ENCODE results near the gene FAM156A.
"Not testable (repeated sequence)": the region's sequence is repeated elsewhere in the genome, so short reads cannot be mapped to it uniquely, and the experiment has no call there.

FAM156A gene, protein sequence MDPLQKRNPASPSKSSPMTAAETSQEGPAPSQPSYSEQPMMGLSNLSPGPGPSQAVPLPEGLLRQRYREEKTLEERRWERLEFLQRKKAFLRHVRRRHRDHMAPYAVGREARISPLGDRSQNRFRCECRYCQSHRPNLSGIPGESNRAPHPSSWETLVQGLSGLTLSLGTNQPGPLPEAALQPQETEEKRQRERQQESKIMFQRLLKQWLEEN

DNA sequence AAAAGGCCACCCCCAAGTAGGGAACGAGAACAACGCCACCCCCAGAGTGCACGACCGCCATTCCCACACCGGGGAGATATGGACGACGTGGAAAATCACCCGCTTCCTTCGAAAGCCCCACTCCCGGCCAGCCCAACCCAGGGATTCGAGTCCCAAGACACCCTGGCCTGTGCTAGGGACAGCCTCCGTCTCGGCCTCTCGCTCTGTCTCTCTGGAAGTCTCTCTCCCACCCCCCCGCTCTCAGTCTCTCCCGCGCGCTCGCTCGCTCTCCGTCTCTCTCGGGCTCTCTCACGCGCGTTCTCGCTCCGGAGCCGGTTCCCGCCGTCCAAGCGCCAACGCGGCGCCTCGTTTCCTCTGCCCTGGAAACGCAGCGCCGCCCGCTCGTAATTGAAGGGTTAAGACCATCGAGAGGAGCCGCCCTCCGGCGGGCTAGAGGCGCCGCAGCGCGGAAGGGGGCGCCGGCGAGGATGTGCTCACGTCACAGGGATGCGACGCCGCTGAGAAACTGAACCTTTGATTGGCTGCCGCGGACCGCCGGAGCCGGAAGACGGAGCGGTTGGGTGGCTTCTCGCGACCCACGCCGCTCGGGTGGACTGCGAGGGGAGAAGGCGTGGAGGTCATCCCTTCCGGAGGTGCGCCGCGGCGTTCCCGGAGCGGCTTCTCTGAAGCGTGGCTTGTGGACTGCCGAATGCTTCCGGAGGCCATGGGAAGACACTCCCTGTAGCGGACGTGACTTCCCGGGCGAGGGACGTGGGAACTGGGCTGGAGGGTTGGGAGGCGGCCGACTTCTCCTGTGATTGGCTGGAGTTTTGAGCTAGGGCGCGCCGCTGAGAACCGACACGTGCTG is at the start of gene FAM156A:
Gene FAM156A, minus strand, starts transcription at position 406 of the 847 bp plus-strand sequence. CDS start 9,930 bp downstream, outside the sequence.
- in situ Hi-C loops (cut with HindIII; ENCODE audit: low sequenced_read_pairs): not testable (repeated sequence)

DNA sequence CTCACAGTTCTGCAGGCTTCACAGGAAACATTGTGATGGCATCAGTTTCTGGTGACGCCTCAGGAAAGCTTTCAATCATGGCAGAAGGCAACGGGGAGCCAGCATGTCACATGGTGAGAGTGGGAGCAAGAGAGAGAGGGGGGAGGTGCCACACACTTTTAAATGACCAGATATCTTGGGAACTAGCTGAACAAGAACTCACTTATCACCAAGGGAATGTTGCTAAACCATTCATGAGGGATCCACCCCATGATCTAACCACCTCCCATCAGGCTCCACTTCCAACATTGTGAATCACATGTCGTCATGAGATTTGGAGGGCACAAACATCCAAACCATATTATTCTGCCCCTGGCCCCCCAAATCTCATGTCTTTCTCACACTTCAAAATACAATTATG is 47.0 kb upstream of the FAM156A start:
- in situ Hi-C loops (cut with HindIII; ENCODE audit: low sequenced_read_pairs): no loop called here

DNA sequence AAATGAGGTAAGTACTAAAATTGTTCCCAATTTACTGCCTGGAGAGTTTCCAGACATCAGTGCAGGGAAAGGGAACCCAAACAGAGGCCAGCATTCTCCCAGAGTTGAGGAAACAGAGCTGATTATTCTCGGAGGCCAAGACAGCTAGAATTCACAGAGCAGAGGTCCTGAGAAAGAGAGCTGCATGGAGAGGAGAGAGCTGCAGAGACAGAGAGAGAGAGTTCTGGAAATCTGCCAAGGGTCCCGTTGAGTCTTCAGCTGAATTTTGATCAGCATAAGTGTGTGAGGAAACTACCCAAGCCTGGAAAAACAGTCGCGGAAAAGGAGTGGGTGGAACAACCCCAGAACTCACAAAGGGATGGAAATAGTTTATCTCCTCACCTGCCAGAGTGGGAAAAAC is 46.5 kb upstream of the FAM156A start:
- in situ Hi-C loops (cut with HindIII; ENCODE audit: low sequenced_read_pairs): no loop called here

DNA sequence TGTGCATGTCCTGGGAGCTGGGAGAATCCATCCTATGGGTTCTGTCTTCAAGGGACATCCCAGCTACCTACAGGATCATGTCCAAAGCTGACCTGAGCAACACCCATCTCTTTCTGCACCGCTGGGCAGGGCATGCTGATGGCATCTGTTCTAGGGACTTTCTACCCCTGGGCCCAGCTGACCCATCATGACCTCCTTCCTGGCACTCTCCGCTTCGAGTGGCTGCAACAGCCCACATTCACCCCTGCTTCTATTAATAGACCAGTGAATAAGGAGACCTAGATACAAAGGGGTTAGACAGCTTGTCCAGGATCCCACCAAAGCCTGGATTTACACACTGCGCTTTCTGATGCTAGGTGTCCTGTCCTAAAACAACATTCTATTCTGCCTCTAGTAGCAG is 45.7 kb upstream of the FAM156A start:
- in situ Hi-C loops (cut with HindIII; ENCODE audit: low sequenced_read_pairs): no loop called here

DNA sequence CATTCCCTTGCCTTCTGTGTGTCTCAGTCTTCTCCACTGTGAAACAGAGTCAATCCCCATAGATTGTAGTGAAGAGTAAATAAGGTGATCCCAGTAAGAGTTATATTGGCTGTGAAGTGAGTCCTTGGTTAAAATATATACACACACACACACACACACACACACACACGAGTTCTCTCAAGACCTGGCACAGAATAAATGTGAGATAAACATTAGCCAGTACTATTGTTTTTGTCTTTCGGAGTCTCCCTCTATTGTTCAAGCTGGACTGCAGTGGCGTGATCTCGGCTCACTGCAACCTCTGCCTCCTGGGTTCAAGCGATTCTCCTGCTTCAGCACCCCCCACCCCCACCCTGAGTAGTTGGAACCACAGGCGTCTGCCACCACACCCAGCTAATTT is 44.8 kb upstream of the FAM156A start:
- in situ Hi-C loops (cut with HindIII; ENCODE audit: low sequenced_read_pairs): no loop called here

DNA sequence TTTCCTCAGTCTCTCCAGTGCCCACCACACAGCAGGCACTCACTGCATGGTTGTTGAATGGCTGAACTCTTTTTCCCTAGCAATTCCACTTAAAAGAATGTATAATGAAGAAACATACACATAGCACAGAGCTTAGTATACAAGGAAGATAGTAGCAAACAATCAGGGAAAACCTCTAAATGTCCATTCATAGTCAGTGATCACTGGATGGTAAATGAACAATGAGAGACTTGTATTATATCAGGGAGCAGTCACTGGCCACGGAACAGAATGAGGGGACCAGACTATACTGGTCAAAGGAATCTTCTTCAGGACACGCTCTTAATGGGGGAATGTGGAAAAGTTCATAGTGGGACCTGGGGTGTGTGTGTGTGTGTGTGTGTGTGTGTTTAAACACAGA is 43.6 kb upstream of the FAM156A start:
- in situ Hi-C loops (cut with HindIII; ENCODE audit: low sequenced_read_pairs): no loop called here

DNA sequence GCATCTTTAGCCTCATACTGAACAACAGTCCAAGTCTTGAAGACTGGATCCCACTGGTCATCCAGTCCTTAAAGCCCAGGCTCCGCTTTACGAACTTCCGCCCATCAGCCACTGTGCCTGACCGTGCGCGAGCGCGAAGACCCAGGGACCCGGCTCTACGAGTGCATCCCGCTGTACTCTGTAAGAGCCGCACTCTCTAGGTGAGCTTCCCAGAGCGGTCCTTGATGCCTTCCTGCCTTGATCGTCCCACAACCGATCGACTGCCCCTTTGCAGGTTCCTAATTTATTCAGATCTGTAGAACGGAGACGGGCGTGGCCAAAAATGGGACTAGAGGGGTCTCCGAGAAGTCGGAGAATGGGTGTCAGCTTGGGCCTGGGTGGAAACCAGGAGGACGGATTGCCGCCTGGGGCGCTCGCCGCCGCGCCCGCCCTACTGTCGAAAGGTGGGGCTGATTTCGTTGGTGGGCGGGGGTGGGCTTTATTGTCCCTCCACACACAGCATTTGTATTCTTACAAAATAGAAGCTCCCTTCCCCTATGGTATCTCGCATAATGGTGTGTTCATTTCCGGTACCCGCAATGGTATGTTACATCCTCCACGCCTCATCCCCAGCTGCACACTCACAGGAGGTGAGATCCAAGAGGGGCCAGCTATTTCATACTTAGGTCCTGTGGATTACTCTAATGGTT is 42.3 kb upstream of the FAM156A start:
- in situ Hi-C loops (cut with HindIII; ENCODE audit: low sequenced_read_pairs): no loop called here

DNA sequence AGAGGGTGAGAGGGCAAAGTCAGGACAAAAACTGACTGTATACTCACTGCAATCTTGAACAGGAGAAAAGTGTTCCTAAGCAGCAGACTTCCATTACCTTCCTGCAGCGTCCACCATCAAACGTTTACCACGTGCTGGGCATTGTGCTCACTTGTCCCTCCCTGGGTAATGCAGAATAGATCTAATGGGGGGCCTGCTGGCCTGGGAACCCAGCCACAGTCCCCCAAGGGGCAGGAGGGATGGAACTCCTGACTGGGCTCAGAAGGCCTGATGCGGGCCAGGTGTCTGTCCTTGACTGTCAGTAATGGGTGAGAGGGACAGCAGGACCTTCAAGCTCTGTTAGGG is 37.6 kb upstream of the FAM156A start:
- in situ Hi-C loops (cut with HindIII; ENCODE audit: low sequenced_read_pairs): no loop called here

DNA sequence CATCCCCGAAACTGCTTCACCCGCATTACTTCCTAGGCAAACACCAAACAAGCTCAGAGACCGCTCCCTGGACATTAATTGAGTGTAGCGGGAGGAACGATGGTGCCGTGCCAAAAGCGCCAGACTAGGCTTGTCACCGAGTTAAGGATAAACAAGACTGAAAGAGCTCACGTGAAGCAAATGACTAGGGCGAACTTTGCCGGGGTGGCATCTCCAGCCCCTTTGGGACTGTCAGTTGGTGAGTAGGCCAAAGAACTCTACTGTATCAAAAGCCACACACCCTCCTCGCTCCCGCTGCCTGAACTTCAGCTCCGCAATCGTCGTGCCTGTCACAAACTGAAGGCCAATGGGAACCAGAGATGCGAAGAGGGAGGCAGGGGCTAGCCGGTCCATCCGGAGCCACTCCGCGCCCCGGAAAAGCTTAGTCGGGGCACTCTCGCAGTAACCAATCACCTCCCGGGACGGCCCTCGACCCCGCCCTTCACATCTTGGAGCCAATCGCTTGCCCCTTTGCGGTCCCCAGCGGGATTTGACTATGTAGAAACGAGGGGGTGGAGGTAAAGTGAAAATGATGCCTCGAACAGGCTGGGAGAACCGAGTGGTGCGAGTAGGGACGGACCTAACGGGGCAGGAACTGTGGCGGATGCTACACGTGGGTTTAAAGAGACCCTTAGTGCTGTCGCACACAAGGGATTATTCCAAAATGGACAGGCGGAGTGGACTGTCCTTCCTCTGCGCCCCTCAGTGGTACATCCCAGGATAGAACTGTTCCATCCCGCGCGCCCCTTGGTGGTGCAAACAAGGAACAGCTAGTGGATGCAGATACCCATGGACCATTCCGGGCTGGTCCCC is 37.0 kb upstream of the FAM156A start:
- in situ Hi-C loops (cut with HindIII; ENCODE audit: low sequenced_read_pairs): no loop called here

DNA sequence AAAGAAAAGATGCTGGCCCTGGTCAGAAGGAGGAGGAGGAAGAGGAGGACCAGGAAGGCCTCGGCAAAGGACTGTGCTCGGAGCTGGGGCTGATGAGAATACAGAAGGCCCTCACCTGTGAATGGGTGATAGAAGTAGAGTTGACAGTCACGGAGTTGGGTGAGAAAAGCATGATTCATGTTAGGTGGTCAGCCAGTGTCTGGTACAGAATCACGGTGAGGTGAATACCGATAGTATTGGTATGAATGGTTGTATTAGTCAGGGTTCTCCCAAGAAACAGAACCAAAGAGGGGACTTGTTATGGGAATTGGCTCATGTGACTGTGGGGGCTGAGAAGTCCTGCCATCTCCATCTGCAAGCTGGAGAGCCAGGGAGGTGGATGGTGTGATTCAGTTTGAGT is 32.5 kb upstream of the FAM156A start:
- in situ Hi-C loops (cut with HindIII; ENCODE audit: low sequenced_read_pairs): no loop called here

DNA sequence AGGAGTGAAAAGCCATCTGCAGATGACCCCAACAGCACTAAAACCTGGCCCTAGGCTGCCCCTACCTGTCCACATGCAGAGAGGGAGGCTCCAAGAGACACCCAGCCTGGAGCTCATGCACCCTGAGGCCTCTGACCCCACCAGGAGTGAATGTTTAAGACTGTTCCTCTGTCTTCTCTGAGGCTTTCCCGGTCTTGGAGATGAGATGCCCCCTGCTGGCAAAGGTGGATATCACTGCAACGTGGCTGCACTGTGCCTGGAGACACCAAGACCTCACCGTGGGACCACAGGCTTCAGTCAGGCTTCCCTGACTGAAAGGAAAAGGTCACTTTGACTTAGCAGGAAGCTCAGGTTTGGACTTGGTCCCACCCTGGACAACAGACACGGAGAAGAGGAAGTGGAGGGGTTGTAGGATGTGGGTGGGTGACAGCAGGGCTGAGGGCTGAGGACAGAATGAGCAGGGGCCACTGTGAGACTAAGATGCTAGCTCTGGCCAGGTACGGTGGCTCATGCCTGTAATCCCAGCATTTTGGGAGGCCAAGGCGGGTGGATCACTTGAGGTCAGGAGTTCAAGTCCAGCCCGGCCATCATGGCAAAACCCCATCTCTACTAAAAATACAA is 31.8 kb upstream of the FAM156A start:
- in situ Hi-C loops (cut with HindIII; ENCODE audit: low sequenced_read_pairs): not testable (repeated sequence)

DNA sequence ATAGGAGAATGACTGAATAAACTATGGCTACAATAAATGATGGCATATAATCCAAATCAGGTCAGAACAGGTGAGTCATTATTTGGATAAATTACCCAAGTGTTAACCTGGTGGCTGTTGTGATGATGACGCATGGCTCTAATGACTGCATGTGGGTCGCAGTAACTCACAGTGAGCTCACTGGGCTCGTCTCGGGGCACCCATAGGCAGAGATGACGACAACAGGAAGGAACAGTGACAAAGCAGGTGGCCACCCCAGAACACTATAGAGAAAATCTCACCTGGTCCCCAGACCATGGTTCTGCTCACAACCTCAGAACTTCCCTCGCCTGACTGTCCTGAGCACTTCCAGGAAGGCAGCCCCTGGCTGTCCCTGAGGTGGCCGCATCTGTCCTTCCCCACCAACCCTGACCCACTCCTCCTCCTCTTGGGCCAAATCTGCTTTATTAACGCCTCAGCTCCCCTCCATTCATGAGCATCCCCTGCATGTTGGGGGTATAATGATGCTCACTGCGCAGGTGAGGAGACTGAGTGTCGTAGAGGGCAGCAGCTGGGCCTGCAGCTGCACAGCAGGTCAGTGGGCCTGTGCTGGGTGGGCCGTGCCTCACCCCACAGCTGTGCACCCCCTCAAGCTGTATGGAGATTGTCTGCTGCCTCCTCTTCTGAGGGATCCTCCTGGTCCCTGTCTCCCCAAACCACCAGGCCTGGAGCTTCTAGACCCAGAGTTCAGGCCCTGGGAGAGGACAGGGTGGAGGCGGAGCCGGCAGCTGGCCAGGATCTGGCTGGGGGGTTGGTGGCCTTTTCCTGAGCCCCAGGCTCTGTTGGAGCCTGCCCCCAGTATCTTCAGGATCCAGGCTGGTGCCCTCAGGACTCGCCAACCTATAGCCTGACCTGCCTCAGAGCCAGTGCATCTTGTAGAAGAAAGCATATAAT is 30.9 kb upstream of the FAM156A start:
- in situ Hi-C loops (cut with HindIII; ENCODE audit: low sequenced_read_pairs): no loop called here

DNA sequence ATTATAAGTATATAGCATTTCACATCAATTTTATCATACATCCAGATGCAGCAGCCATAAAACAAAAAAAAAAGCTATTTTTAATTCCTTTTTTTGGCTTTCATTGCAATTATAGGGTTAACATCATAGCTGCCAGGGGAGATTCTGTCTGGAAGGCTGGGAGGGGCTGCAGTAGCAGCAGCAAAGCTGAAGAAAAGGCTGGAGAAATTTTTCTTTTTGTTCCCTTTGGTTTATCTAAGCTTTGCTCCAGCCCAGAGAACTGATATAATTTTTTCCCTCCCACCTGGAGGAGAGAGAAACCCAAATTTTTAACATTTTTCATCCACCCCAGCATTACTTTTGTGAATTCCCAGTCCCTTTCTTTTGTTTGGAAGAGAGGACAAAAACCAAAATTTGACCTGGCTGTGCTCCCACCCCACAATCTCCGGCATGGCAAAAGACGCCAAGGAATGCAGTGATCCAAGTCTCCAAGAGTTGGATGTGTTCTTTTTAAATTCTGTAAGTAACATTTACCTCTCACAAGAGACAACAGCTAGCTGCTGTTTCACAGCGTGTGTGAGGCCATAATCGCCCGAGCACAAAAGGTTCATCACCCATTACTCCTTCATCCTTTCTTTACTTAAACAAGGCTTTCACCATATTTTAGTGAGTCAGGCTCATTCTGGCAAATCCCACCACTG is 25.1 kb upstream of the FAM156A start:
- in situ Hi-C loops (cut with HindIII; ENCODE audit: low sequenced_read_pairs): no loop called here

DNA sequence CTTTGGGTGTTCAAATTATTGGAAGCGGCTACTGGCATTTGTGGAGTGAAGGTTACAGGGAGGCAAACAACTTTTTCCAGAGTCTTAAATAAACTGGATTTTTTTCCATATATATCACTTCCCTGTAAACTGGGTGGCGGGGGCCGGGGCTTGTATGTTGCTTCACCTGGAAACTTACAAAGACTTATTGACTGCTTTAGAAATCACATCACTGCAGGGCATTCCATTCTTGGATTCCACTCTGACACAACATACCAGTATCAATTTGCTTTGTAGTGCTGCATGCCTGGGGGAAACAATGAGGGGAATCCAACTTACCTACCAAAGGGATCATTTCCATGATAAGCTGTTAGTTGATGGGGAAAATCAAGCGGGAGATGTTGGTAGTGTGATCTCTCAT is 21.7 kb upstream of the FAM156A start:
- in situ Hi-C loops (cut with HindIII; ENCODE audit: low sequenced_read_pairs): no loop called here

DNA sequence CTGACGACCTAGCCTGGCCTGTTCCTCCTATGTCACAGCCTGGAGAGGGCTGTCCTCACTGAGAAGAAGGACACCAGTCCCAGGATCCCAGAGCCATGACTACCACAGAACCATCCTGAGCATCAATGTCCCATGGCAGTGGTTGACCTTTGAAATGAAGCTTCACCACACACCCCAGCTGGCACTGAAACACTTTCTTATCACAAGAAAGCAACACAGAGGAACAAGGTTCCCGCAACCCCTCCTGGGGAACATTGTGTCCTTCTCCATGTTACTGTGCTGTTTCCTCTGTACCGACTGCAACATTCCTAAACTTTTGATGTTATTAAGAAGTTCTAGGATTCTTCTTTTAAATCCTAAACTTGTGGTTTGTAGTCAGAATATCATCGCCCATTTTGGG is 21.2 kb upstream of the FAM156A start:
- in situ Hi-C loops (cut with HindIII; ENCODE audit: low sequenced_read_pairs): no loop called here

DNA sequence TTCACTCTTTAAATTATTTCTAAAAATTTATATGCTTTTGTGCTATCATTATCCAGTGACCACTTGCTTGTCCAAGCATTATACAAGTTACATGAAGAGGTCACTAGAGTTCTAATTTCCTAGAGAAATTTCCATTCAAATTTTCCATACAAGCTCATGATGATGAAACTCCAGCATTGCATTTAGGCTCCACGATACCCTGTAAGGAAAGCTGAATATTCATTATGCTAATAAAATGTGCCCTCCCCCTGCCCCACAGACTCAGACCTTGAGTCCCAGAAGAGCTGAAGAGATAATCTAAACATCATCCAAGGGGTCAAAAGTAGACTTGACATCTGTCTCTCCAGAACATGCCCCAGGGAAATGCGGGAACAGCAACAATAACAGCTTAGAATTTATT is 19.6 kb upstream of the FAM156A start:
- in situ Hi-C loops (cut with HindIII; ENCODE audit: low sequenced_read_pairs): no loop called here

DNA sequence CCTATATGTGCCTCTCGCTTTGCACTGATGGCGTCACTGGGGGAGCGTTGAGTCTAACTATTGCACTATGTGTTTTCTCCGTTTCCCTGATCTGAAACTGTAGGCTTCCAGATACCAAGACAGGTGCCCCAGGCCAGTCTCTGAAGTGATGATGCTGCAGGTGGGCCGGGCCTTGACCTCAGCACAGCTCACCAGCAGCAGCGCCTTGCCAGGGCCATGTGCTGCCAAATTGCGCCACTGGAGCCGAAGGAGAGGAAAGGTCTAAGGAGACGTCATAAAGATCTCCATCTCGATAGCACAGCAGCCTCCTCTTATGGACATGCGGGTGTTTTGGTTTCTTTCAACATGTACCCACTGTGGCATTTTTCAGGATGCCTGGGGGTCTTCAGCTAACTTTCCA is 17.3 kb upstream of the FAM156A start:
- in situ Hi-C loops (cut with HindIII; ENCODE audit: low sequenced_read_pairs): not testable (repeated sequence)

DNA sequence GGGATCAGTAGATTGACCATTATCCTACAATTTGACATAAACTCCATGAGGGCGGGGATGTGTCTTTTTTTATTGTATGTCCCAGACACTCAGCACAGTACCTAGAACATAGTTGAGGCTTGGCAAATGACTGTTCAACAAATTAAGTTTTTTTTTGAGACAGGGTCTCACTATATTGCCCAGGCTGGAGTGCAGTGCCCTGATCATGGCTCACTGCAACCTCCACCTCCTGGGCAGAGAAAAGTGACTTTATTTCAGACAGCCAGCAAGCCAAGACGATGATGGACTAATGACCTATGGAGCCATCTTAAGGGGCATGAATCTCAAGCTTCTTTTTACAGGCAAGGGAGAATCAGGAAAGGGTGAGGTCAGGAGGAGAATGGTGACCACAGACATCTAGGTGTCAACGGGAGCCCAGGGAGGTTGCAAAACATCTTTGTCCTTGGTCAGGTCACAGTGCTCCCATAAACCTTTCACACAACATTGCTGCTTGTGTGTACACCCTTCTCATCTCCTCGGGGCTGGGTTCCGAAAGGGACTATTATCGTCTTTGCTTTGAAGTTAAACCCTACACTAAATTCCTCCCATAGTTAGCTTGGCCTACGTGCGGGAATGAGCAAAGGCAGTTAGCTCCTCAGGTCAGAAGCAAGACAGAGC is 16.1 kb upstream of the FAM156A start:
- in situ Hi-C loops (cut with HindIII; ENCODE audit: low sequenced_read_pairs): not testable (repeated sequence)

Data from DLD1 (cell line).